ENCODE results near the gene DNM1.
"Not testable (repeated sequence)": the region's sequence is repeated elsewhere in the genome, so short reads cannot be mapped to it uniquely, and the experiment has no call there.

DNM1 gene

DNA sequence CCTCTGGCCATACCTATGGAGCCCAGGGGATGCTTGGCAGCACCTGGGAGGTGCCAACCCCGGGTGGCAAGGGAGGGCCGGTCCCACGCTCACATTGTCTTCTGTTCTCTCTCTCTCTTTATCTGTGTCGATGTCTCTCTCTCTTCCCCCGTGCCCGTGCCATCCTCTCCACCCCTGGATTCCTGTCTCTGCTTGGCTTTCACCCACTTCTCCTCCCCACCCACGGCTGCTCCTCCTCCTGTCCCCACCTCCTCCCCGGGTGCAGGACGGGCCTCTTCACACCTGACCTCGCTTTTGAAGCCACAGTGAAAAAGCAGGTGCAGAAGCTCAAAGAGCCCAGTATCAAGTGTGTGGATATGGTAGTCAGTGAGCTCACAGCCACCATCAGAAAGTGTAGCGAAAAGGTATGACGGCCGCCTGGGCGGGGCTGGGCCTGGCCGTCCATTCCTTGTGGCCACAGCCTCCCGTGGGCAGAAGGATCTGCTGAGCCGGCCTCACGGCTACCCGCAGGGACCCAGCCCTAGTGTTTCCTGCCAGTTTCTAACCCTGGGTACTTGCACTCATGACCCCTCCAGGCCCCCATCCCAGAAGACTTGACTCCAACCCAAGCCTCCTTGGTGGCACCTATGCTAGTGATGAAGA, 22.7 kb downstream of the DNM1 start:
- no peak for DNase-seq (ENCODE audit: low spot score)

DNA sequence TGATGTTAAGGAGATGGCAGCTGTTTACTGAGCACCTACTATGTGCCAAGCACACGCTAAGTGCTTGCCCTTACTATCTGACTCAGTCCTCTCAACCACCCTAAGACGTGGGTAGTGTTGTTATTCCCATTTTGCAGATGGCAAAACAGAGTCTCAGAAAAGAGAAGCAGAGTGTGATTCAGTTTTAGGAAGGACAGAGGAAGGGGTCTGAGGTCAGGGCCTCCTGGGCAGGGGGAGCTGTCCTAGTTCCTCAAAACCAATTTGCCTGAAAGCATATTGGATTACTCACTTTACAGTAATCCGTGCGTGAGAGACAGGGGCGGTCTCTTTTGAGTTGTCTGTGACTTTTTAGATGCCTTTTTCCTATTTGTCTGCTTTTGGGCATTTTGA, 23.2 kb downstream of the DNM1 start:
- DNase-seq (ENCODE audit: low spot score): no peak

DNA sequence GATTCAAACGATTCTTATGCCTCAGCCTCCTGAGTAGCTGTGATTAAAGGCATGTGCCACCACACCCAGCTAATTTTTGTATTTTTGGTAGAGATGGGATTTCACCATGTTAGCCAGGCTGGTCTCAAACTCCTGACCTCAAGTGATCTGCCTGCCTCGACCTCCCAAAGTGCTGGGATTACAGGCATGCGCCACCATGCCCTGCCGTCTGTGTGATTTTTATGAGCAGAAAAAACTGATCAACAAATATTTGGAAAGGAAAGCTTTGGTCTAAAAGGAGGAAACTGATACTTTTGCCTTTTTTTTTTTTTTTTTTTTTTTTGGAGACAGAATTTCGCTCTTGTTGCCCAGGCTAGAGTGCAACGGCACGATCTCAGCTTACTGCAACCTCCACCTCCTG, 27.7 kb downstream of the DNM1 start:
- DNase-seq (ENCODE audit: low spot score): not testable (repeated sequence)

DNA sequence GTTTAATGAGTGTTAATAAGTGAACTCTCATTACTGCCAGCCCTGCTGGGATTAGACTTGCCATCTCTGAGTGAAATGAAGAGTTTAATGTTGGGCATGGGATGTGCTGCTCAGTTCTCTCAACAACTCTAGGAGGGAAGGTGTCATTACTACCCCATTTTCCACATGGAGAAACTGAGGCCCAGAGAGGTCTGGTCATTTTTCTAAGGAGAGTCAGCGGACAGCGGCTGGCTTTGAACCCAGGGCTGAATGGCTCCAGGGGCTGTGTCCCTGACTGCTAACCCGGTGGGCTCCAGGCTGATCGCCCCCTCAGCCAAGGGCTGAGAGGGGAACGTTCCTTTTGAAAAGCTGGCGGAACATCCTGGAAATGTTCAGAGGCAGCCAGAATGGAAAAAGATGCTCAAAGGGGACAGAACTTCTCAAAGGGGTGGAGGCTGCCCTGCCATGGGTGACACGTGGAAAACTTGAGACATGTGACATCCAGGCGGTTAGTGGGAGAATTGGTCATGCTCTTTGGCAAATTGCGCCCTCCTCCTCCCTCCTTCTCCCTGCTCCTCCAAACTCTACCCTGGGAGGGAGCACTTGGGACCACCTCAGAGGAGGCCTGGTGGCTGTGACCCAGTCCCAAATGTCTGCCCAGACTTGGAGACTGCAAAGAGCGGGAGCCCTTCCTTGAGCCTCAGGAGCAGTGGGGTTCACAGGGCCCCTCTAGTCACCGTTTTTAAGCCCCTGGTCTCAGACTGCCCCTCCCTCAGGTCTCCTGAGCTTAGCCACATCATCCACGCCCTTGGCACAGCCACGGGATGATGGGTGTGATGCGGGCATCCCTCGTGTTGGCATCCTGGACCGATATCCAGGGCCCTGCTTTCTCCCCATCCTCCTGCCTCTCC, 28.7 kb downstream of the DNM1 start:
- no peak for DNase-seq (ENCODE audit: low spot score)

DNA sequence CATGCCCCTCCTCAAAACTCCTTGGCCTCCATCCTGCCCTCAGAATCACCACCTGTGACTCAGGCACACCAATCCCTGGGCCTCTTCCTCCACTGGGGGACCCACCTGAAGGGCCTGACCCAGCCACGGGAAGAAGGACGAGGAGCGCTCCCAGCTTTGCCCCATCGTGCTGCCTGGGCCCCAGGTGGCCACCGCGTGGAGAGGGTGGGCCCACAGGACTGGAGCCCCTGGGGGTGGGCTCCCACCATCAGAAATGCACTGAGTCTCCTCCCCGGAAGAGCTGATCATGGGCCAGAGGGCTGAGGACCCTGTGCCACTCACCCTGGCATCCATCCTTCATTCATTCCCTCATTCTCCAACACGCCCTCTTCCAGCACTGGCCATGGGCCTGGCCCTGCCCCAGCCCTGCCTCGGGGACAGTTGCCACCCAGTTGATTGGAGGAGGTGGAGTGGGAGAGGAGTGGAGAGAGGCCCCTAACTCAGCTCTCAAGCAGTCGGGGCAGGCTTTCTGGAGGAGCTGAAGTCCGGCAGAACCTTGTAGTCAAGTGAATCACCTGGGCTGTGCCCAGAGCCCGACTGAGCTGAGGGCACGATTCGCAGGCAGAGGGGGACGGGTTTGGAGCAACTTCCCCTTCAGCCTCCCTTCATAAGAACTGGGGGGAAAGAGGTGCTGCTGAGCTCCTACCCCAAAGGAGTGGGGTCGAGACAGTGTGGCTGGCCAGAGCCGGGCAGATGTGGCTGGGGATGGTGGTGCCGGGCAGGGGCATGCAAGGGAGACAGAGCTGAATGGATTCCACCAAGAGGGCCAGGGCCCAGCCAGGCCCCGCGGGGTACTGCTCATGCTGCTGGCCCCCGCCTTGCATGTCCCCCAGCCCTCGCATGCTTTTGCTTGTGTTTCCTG, 29.6 kb downstream of the DNM1 start:
- no peak for DNase-seq (ENCODE audit: low spot score)

DNA sequence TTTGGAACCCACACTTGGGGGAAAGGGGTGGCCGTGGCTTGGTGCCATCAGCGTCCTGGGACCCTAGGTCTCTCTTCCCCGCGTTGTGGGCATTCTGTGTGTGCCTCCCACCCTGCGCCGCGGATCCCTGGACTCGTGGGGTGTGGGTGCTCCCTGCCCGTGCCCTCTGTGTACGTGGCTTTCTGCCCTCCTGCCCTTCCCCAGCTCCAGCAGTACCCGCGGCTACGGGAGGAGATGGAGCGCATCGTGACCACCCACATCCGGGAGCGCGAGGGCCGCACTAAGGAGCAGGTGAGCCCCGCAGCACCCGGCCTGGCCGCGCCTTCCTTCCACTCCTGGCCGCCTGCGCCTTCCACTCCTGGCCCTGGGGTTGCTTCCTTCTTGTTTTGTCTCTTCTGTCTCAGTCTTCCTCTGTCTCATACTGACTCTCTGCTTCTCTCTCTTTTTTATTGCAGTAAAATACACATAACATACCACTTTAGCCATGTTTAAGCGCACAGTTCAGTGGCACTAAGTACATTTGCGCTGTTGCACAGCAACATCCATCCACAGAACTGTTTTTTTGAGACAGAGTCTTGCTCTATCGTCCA, 30.7 kb downstream of the DNM1 start:
- DNase-seq (ENCODE audit: low spot score): no peak

DNA sequence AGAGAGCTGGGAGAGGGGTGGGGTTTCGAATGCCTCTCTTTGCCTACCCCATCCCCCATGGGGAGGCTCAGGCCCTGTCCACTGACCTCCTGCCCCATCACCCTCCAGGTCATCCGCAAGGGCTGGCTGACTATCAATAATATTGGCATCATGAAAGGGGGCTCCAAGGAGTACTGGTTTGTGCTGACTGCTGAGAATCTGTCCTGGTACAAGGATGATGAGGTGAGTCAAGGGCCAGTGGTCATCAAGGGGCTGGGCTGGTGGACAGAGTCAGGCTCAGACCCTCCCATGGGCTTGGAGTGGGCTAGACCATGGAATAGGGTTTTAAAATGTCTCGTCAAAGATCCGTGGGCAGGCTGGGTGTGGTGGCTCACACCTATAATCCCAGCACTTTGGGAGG, 38.9 kb downstream of the DNM1 start:
- no peak for DNase-seq (ENCODE audit: low spot score)

DNA sequence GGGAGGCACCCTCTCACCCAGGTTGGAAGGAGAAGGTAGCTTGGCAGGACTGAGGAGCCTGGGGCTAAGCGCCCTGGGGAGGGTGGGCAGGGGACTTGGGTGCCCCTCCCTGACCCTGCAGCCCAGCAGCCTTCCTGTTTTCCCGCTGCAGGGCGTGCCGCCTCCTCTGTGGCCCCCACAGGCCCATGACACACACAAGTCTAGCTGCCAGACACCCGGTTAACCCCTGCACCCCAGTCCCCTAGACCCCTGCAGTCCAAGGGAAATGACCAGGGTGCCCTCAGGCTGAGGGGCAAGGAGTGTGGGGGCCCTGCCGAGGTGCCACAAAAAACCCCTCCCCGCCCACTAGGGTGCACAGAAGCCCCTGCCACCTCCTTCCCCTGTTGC, 39.6 kb downstream of the DNM1 start:
- DNase-seq (ENCODE audit: low spot score): no peak

DNA sequence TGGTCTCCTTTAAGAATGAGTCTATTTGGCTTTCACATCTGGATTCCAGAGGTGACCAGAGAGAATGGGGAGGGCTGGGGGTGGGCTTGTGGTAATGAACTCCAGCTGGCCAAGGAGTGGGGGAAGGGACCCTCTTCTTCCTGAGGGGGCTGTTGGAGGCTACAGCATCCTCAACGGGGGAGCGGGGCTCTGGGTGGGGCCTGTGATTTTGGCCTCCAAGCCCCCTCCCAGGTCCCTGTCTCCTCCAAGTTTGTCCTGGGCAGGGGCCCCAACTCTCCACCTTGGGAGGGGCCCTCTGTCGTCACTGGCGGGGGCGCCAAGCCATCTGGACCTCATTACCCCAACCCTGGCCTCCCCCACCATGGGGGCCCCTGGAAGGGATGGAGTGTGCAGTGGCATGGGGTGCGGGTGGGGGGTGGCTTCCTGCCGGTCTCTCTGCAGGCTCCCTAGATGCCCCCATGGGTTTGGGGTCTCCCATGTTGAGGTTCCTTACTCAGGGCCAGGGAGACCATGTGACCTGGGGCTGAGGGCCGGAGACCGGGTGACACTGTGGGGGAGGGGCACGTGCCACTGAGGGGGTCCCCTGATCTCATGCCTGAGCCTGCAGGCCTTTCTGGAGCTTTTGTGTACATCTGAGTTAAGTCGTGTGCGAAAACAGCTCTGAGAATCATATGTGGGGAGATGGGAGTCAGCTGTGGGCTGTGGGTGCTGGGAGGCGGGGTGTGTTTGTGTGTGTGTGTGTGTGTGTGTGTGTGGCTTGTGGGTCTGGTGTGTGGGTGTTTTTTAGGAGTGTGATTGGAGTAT, 40.2 kb downstream of the DNM1 start:
- DNase-seq (ENCODE audit: low spot score): no peak

DNA sequence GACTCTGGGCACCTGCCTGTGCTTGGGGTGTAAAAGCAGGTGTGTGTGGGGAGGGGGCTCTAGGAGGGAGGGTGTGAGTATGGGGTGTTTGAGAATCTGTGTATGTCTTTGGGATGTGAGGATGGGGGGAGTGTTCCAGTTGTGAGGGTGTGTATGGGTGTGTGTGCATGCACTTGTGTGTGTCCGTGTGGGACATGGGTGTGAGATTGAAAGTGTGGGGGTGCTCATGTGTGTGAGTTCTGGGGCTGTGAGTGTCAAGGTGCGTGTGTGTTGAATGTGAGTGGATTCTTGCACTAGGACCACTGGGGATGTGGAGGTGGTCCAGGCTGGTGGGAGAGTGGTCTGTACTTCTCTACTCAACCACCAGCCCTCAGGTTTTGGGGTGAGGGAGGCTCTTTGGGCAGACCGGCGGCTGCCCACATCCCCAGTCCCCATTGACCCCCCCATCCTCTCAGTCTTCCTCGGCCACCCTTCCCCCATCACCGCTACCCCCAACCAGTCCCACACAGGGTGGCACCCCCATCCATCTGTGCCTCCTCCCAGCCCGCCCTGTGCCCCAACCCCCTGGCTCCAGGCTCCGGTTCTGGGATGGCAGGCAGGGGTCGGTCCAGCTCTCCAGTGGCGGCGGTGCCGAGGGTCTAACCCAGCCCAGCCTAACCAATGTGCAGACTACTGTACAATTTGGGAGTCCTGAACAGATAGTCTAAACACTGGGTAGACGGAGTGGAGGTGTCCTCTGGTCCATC, 41.1 kb downstream of the DNM1 start:
- DNase-seq (ENCODE audit: low spot score): no peak

DNA sequence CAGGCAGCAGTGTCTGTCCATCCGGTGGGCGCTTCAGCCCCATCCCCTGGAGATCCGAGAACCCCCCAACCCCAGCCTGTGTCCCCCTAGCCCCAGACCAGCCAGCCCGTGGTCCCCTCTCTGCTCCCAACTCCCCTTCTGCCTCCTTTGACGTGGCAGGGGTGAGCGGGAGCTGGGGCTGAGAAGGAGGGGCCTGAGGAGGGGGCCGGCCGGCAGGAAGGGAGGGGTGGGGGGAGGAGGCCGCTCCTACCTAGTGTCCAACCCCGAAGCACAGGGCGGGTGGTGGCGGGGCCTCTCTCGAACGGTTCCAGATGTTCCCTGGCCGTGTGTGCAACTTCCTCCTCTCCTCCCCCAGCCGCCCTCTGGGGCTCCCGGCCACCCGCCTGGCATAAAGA, 41.7 kb downstream of the DNM1 start:
- no peak for DNase-seq (ENCODE audit: low spot score)

DNA sequence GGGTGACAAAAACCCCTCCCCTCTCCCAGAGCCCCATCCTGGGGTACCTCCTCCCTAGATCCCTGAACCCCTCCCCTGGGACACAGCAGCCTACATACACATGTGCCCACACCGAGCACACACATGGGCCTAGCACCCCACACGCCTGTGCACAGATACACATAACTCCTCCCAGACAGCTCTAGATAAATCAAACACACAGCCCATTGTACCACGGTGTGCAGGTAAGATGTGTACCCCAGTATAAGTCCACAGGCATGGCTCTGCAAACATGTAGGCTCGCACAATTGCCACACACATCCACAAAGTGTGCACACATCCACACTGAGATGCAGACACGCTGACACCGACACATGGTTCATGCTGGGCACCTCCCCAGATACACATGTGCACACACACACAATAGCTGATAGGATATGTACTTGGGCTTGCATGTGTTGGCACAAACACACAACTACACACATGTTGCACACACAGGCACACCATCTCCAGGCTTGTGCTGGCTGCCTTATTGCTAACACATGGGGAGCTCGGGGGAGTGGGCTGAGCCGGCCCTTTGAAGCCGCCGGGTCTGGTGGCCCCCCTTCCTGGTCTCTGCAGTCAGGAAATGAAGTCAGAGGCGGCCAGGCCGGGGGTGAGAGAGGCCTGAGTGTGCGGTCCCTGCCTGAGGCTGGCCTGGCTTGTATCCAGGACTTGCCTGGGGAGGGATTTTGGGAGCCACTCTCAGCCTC, 42.4 kb downstream of the DNM1 start:
- DNase-seq (ENCODE audit: low spot score): no peak

DNA sequence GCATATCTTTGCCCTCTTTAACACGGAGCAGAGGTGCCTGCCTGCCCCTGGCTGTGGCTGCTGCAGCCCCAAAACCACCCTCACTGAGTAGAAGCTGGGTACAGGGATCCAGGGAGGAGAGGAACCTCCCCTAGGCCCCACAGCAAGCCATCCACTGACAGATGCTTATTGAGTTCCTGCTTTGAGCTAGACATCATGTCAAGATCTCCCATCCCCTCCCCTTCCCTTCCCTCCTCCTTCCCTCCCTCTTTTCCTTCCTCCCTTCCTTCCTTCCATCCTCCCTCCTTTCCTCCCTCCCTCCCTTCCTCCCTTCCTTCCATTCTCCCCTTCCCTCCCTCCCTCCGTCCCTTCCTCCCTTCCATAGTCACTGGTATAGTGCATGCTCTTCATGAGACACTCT, 43.3 kb downstream of the DNM1 start:
- no peak for DNase-seq (ENCODE audit: low spot score)

DNA sequence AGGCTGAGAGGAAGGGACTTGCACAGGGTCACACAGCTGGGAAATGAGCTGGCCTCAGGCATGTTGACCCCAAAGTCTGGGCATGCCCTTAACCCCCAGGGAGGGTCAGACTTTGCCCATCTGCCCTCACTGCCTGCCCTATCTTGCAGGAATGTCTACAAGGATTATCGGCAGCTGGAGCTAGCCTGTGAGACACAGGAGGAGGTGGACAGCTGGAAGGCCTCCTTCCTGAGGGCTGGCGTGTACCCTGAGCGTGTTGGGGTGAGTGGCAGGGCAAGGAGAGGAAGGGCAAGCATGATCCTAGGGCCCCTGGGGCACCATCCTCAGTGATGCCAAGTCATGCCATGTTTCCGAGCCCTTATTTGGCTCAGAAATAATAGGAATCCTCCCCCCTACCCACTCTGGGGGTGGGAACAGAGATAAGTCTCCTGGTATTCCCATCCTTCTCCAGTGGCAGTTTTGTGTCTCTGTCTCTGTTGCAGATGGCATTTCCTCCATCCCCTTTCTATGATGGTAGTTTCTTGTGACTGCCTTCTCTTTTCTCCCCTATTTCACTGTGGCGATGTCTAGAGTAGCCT, 44.1 kb downstream of the DNM1 start:
- no peak for DNase-seq (ENCODE audit: low spot score)

DNA sequence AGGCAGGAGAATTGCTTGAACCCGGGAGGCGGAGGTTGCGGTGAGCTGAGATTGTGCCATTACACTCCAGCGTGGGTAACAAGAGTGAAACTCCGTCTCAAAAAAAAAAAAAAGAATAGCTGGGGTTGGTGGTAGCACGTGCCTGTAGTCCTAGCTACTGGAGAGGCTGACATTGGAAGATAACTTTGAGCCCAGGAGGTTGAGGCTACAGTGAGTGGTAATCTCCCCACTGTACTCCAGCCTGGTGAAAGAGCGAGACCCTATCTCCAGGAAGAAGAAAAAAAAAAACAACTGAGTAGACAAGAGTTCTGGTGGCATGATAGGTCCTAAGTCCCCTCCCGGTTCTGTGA, 46.4 kb downstream of the DNM1 start:
- no peak for DNase-seq (ENCODE audit: low spot score)

DNA sequence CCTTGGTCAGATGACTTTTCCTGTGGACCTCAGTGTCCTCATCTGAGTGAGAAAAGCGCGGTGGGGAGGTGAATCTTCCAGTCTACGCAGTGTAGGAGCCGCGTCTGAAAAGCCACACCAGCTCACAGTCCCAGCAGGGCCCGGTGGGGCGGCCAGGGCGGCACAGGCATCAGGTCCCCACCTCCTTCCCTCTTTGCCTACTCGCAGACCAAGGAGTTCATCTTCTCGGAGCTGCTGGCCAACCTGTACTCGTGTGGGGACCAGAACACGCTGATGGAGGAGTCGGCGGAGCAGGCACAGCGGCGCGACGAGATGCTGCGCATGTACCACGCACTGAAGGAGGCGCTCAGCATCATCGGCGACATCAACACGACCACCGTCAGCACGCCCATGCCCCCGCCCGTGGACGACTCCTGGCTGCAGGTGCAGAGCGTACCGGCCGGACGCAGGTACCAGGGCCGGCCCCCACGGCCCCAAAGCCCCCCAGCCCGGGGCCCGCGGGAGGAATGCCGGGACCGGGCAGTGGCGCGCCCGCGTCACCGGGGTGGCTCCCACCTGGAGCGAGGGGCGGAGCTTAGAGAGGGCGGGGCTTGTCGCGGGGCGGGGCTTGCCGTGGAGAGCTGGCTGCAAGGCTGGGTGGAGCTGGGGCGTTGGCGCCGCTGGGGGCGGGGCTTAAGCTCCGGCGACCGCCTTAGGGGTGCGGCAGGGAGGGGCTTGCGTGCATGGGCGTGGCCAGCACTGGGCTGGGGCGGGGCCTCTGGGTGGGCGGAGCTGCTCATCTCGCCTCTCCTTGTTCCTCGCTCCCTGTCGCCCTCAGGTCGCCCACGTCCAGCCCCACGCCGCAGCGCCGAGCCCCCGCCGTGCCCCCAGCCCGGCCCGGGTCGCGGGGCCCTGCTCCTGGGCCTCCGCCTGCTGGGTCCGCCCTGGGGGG, 47.0 kb downstream of the DNM1 start:
- DNase-seq (ENCODE audit: low spot score): peak; percentile 70

DNA sequence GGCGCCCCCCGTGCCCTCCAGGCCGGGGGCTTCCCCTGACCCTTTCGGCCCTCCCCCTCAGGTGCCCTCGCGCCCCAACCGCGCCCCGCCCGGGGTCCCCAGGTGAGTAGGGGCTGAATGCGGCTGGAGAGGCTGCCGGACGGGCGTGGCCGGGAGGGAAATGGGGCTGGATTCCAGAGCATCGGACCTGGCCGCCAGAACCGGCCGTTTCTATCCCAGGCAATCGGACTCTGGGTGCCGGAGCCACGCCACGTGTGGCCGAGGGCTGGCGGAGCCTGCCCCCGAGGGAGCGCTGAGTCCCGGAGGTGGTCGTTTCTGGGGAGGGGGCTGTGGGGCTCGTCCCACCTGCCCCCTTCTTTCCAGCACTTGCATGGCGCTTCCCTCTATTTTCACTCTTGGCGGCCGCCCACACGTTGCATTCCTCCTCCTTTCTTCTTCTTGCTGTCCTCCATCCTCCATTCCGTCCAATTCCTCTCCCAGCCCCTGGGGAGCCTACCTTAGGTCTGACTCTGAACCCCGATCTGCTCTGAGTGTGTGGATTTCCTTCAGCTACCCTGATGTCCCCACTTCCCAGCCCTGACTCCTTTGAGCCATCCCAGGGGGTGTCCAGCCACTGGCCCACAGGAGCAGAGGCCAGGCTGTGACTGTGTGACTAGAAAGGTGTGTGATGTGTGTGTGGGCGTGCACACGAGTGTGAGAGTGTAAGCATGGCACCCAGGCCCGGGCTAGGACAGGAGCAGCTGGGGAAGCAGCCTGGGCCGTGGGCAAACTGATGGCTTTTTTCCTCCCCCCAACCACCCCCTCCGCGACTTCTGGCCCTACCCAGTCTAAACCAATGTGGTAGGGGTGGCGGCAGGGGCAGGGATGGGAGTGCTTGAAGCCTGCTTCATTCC, 47.9 kb downstream of the DNM1 start:
- DNase-seq (ENCODE audit: low spot score): no peak

DNA sequence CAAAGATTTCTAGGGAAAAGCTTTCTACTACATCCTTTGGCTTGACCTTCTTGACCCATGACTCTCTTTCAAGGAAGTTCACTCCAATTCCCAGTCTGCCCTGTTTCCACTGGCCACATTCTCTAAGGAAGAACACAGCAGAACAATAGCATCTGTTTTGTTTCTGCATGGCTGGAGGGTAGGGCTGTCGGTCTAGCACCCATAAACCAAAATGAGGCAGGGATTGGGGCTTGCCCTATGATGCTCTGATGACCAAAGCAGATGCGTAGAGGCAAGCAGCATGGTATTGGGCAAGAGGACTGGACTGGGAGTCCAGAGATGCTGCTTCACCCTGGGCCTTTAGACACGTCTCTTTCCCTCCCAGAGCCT, 48.5 kb downstream of the DNM1 start:
- DNase-seq (ENCODE audit: low spot score): no peak
